HG02943 (cell line): ENCODE data around the gene TSEN2.

Experiments used
- ATAC-seq: cut with Tn5 transposase; IDR thresholded peaks from one replicate; pipeline ENCODE4 v1.9.1; 2021; ENCODE audit warnings: mild to moderate bottlenecking, low read depth, moderate library complexity; ENCODE audit not compliant: unreplicated experiment

TSEN2 gene

GRCh38 chr3:12579456-12579855 is 95.2 kb downstream of the TSEN2 start:
- ATAC-seq, result no peak

- ATAC-seq, result no peak
Measured at GRCh38 chr3:12579905-12580304, 95.6 kb downstream of the TSEN2 start.

GRCh38 chr3:12582730-12583129 is 98.5 kb downstream of the TSEN2 start:
- no peak for ATAC-seq
